Skeletal muscle tissue (tissue), 4 donors: ENCODE measurements around the gene MUS81. TPM values are rescaled to one million over a fixed set of nuclear protein-coding genes. Genes with fewer than 3 reads are reported as not detected.
"Not testable (repeated sequence)": the region's sequence is repeated elsewhere in the genome, so short reads cannot be mapped to it uniquely, and the experiment has no call there.

Experiments
- H3K27ac ChIP-seq: one replicate; pipeline ENCODE4 v1.7.0; 2013; ENCODE audit warnings: mild to moderate bottlenecking, low read depth, low read length, inconsistent platforms
- H3K27me3 ChIP-seq, 3 donors: one replicate each; pipeline ENCODE4 v1.7.0; 2013; ENCODE audit warnings: low read length in 3 of 3; ENCODE audit not compliant: control insufficient read depth in 3 of 3, insufficient read depth in 3 of 3
- H3K36me3 ChIP-seq, 3 donors: one replicate each; pipeline ENCODE4 v1.7.0; 2013; ENCODE audit warnings: low read length in 3 of 3; ENCODE audit not compliant: control insufficient read depth in 3 of 3, insufficient read depth in 3 of 3
- H3K4me1 ChIP-seq, 3 donors: one replicate each; pipeline ENCODE4 v1.7.0; 2013; ENCODE audit warnings: low read length in 3 of 3, mild to moderate bottlenecking in 3 of 3; ENCODE audit not compliant: control insufficient read depth in 3 of 3, insufficient read depth in 3 of 3
- H3K4me3 ChIP-seq, 3 donors: one replicate each; pipeline ENCODE4 v1.7.0; 2013; ENCODE audit warnings: low read length in 3 of 3
- H3K9ac ChIP-seq, 3 donors: one replicate each; pipeline ENCODE4 v1.7.0; 2013; ENCODE audit warnings: low read length in 3 of 3, mild to moderate bottlenecking in 3 of 3, moderate library complexity in 2 of 3, low read depth in 1 of 3
- H3K9me3 ChIP-seq, 3 donors: one replicate each; pipeline ENCODE4 v1.7.0; 2013; ENCODE audit warnings: low read length in 3 of 3; ENCODE audit not compliant: control insufficient read depth in 3 of 3
- total RNA-seq: library from RNA; depleted of rRNA; stranded (reverse); fragments of >200 nt; gene quantifications from one replicate; pipeline ENCODE4 v1.2.3, GENCODE V29; 2014
- donor health status: Osteomylitis.

MUS81 gene
- total RNA-seq, 1 donor from 2014 or later = 34.4 TPM

DNA sequence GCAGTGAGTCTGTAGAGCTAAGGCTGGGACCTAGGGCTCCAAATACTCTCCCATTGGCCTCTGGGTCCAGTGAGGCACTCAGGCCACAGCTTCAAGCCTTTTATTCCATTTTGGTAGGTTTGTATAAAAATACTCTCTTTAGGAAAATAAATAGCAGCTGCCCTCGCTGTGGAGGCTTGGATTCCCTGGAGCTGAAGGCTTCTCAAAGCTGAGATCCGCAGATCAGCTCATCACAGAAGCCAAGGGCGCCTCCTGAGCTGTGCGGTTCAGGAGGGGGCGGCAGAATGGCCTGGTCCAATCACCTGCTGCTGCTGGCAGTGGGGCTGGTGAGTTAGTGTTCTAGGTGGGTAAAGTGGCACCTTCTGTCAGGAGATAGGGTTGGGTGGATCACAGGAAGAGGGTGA is 31.9 kb downstream of the MUS81 start:
- Histone ChIP-seq H3K27ac (peak overlapping the region; percentile 89), H3K9ac (peak overlapping the region; percentile 82 to 96 (median 85)), H3K4me1 (peaks cover 50 to 66% (median 52%) of the 10 kb centered on the region in 3 donors), H3K4me3 (peak overlapping the region; percentile 78 to 86 (median 82))
- not testable (repeated sequence) for H3K36me3 ChIP-seq, H3K9me3 ChIP-seq, H3K27me3 ChIP-seq

DNA sequence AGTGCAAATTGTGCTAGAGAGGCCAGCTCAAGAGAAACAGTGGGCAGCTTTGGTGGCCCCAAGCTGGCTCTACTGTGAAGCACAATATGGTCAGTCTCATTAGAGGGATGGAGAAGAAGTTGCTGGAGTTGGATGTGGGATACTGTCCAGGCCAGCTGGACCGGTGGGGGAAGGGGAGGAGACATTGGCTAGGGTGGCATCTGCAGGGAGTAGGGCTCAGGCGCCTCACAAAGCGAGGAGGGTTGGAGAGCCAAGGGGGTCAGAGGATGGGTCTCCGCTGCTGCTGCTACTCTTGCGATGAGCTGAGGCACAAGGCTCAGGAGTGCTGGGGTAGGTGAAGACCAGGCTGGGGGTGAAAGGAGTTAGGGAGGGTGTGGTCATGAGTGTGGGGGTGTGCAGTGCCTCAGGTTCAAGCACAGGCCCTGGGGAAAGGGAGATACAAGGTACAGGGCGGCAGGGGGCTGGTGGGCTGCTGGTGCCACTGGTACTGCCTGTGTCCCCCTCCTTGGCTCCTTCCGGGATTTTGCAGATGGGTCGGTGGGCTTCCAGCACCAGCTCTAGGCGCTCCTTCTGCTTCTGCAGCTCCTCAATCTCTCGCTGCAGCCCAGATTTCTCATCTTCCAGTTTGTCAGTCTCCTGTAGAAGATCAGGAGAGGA is 32.6 kb downstream of the MUS81 start:
- peak overlapping the region in 2 of 3 donors; percentile 32 to 96 for H3K9ac ChIP-seq
- H3K4me3 ChIP-seq = peak overlapping the region in 2 of 3 donors; percentile 30 to 35
- no peaks in the 10 kb centered on the region for H3K27me3 ChIP-seq
- peaks cover 43 to 60% (median 45%) of the 10 kb centered on the region in 3 donors for H3K4me1 ChIP-seq
- no peaks in the 10 kb centered on the region for H3K36me3 ChIP-seq
- H3K9me3 ChIP-seq = no peaks in the 10 kb centered on the region
- H3K27ac ChIP-seq = peak overlapping the region; percentile 89

DNA sequence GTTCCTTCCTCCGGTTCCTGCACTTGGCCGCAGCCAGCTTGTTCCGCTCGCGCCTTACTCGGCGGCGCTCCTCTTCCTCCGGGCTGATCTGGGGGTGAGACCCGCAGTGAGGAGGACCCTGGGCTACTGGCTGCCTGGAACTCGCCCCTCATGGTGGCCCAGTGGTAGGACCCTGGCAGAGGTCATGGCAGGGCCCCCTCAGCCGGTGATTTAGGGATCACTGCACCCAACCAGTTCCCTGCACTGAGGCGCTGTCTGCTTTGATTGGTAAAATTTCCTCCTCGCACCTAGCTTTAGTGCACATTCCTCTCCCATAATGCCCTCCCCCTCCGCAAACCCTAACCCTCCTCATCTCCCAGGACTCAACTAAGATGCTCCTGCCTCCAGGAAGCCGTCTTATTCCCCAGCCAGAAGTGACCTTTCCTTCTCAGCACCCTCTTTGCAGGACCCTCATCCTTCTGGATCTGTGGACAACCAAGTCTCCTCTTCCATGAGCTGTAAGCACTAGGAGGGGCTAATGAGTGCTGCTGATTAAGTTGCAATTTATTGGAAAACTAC is 33.9 kb downstream of the MUS81 start:
- Histone ChIP-seq H3K9ac (peak overlapping the region in 2 of 3 donors; percentile 70), H3K27me3 (peaks cover 0 to 7% (median 2%) of the 10 kb centered on the region in 3 donors), H3K9me3 (no peaks in the 10 kb centered on the region), H3K27ac (peak overlapping the region; percentile 73), H3K4me1 (peaks cover 36 to 49% (median 36%) of the 10 kb centered on the region in 3 donors), H3K4me3 (peak overlapping the region; percentile 35 to 48 (median 40)), H3K36me3 (no peaks in the 10 kb centered on the region)

DNA sequence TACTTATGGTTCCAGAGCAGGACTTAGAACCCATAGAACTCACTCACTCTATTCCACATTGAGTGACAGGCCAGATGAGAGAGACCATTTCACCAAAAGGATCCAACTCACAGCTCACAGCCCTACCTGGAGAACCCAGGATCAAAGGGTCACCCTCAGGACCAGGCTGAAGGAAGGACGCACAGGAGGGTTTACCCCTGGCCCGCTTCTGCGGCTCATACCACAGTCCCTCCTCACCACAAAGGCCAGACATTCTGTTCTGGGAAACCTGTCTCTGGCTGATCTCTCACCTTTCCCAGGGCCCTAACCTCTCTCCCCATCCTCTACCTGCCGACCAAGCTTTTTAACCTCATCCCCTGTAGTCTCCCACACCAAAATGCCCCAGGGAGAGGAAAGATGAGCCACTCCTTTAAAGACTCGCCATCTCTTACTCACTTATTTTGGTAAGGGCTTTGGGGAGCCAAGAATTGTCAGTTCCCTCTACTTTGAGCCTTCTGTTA is 35.3 kb downstream of the MUS81 start:
- H3K4me3 ChIP-seq = no peak overlapping the region
- H3K4me1 ChIP-seq = peaks cover 30 to 46% (median 32%) of the 10 kb centered on the region in 3 donors
- H3K9ac ChIP-seq = no peak overlapping the region
- H3K9me3 ChIP-seq = no peaks in the 10 kb centered on the region
- no peak overlapping the region for H3K27ac ChIP-seq
- H3K36me3 ChIP-seq = no peaks in the 10 kb centered on the region
- peaks cover 4 to 13% (median 11%) of the 10 kb centered on the region in 3 donors for H3K27me3 ChIP-seq

DNA sequence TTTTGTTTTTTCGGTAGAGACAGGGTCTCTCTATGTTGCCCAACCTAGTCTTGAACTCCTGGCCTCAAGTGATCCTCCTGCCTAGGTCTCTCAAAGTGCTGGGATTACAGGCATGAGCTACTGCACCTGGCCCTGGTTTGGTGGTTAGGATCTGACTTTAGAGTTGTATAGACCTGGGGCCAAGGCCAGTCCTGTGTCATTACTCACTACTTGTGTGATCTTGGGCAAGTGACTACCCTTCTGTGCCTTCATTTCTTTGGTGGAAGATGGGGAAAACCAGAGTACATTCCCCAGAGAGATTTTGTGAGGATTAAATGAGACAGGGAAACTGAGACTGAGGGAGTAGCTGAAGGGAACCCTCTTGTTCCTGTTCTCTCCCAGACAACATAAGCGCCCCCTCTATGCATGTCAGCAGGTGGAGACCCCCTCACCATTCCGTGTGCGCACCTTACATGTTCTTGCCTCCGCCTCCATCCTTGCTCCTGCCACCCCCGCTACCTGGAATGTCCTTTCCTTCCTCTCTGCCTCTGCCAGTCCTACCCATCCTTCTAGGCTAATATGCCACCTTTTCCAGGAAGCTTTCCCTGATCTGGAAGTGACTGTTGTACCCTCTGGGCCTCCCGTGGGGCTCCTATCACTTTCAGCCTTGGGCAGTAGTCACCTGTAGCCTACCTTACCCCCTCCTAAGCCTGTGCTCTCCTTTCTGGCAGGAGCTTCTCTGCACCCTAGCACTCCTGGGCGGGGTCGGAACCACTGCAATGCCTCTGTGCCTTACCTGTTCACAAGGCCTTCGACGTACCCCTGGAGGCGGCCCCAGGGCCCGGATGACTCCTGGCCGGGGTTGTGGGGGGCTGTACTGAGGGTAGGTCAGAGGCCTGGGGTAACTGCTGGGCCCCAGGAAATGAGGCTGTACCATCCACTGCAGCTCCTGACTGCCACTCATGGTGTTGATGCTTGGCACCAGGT is 36.1 kb downstream of the MUS81 start:
- H3K4me3 ChIP-seq = no peak overlapping the region
- no peak overlapping the region for H3K9ac ChIP-seq
- H3K36me3 ChIP-seq = no peaks in the 10 kb centered on the region
- peaks cover 26 to 38% (median 33%) of the 10 kb centered on the region in 3 donors for H3K4me1 ChIP-seq
- H3K27me3 ChIP-seq = peaks cover 4 to 13% (median 11%) of the 10 kb centered on the region in 3 donors
- no peaks in the 10 kb centered on the region for H3K9me3 ChIP-seq
- no peak overlapping the region for H3K27ac ChIP-seq

DNA sequence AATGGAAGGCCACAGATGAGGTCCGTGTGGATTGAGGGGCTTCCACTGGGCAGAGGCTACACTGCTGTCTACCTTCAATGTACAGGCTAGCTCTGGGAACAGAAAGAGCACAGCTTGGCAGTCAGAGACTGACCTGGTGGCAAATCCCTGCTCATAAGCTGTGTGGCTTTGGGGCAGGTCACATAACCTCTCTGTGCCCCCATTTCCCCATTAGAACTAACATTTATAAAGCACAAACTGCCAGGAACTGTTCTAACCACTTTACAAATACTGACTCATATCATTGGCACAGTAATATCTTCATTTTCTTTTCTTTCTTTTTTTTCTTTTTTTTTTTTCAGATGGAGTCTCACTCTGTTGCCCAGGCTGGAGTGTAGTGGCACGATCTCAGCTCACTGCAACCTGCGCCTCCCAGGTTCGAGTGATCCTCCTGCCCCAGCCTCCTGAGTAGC is 36.8 kb downstream of the MUS81 start:
- Histone ChIP-seq H3K36me3 (no peaks in the 10 kb centered on the region), H3K27me3 (peaks cover 4 to 13% (median 11%) of the 10 kb centered on the region in 3 donors), H3K27ac (no peak overlapping the region), H3K4me1 (peaks cover 21 to 31% (median 25%) of the 10 kb centered on the region in 3 donors), H3K9ac (no peak overlapping the region), H3K4me3 (no peak overlapping the region), H3K9me3 (no peaks in the 10 kb centered on the region)

DNA sequence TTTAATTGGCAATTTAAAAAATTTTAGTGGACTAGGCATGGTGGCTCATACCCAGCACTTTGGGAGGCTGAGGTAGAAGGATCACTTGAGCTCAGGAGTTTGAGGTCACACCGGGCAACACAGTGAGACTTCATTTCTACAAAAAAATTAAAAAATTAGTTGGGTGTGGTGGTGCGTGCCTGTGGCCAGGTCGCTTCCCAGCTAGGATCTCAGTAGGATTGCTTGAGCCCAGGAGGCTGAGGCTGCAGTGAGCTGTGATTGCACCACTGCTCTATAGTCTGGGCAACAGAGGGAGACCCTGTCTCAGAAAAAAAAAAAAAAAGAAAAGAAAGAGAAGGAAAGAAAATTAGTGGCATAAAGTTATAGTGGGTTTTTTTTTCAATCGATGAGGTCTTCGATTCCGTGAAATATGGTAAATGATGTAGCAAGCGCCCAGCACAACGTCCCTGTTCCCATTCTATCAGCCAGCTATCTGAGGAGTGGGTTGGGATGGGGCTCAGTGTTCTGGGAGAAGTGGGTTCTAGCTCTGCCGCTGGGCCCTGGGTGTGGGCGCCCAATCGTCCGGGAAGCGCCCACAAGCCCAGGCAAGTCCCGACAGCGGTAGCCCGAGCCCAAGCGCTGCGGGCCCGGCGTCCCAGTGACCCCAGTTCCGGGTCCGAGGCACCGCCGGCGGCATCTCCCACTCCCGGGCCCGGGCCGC is 38.6 kb downstream of the MUS81 start:
- Histone ChIP-seq H3K4me1 (peaks cover 8 to 14% (median 10%) of the 10 kb centered on the region in 3 donors), H3K27ac (no peak overlapping the region), H3K9ac (peak overlapping the region in 2 of 3 donors; percentile 33 to 59), H3K36me3 (no peaks in the 10 kb centered on the region), H3K4me3 (peak overlapping the region in 1 of 3 donors; percentile 69), H3K27me3 (peaks cover 4 to 13% (median 11%) of the 10 kb centered on the region in 3 donors), H3K9me3 (no peaks in the 10 kb centered on the region)

DNA sequence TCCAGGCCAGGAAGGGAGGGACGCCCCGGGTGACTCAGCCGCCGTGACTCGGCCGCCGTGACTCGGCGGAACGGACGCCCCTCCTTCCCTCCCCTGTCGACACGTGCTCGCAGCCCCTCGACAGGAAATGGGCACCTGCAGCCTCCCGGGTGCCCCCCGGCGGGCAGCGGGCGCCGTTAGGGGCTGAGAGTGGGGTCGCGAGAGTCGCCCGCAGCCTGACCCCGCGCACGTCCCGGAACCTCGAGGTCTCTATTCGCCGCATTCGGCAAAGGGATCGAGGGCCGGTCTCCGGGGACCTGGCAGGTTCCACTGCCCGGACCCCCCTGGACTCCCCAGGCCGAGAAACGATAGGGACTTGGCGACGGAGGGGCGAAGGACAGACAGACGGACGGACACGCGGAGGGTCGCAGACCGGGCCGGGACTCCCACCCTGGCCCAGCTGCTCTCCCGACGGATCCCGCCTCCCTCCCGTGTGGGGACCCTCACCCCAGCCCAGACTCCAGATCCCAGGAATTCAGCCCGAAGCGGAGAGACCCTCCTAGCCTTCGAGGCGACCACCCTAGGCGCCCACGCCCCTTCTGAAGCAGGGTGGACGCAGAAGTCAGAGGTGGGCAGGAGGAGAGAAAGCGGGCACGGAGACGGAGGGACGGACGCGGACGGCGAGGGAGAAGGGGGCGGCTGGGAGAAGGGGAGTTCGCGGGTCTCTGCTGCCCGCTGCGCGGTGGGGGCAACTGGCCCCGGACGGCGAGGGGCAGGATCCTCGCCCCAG is 39.3 kb downstream of the MUS81 start:
- Histone ChIP-seq H3K27me3 (peaks cover 4 to 13% (median 11%) of the 10 kb centered on the region in 3 donors), H3K4me3 (peak overlapping the region; percentile 55 to 69 (median 61)), H3K27ac (no peak overlapping the region), H3K4me1 (peaks cover 6 to 9% (median 9%) of the 10 kb centered on the region in 3 donors), H3K9ac (peak overlapping the region; percentile 43 to 59 (median 54)), H3K36me3 (no peaks in the 10 kb centered on the region), H3K9me3 (no peaks in the 10 kb centered on the region)
